ENCODE results near the gene PTPN18.
A peak's percentile ranks its signal among the peaks of the same experiment; 100 is the strongest.

Gene PTPN18

DNA sequence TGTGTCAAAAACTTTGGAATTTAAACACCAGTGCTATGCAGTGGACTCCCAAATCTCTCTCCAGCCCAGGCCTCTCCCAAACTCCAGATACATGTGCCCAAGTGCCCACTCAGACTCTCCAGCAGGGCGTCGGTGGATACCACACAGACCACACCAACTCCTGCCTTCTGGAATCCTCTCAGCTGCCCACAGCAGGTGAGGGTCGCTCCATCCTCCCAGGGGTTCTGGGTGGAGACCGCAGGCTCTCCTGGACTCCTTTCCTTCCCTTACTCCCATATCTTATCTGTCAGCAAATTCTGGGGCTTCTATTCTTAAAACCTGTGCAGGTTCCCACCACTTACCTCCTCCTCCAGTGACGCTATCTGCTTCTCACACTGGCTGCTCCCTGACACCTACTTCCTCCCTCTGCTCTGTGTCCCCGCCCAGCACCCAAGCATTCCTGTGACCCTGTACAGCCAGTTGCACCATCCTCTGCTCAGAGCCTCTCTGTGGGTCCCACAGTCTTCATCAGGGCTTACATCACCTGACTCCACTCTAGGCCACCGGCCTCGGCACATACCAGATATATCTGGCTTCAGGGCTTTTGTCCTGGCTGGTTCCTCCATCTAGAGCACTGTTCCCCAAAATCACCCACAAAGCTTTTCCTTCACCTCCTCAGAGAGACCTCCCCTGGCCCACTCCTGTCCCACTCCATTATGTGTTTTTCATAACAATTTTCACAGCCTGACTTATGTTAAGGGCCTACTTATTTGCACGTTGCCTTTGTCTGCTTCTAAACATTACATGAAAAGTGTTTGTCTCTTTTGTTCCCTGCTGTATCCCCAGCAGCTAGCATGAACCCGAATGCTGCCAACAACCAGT, 15.7 kb upstream of the PTPN18 start:
- DNase-seq (ENCODE audit: low read depth, low spot score): no peak

DNA sequence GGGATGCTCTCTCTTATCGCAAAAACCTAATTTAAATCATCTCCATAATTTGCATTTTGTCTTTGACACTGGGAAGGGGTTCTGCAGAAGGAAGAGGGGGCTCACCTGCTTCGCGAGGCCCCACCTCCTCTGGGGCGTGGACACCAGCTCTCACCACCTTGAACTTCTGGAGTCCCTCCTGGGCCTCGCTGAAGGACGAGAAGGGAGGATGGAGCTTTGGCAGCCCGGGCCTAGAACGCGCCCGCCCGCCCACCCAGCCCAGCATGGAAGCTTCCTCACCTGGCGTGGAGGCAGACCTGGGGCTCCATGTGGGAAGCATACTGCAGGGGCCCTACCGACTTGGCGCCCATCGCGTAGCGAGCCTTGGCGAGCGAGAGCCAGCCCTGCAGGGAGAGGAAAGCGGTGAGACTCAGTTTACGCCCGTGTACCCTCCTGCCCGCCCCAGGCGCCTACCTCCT, 14.3 kb upstream of the PTPN18 start:
- DNase-seq (ENCODE audit: low read depth, low spot score): no peak

DNA sequence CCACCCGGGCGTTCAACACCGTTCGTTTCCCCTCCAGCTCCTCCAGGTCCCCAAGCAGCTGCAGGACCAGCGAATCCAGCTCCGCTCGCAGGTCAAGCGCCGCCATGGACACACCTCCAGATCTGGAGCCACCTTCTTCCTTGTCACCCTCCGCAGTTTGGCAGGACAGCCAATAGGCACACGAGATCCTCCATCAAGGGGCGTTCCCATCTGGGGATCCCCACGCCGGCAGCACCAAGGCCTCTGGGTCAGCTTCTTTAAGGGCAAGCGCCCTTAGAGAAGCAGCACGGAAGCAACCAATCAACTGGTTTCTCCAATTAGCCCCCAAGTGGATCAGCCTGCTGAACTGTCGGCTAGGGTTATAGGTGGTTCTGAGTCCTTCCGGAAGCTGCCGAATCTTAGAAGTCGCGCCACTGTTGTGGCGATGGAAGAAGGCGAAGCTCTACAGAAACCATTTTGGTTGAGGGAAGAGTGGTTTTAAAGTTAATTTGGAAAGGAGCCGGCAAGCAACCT, 13.8 kb upstream of the PTPN18 start:
- DNase-seq (ENCODE audit: low read depth, low spot score): peak; percentile 78

DNA sequence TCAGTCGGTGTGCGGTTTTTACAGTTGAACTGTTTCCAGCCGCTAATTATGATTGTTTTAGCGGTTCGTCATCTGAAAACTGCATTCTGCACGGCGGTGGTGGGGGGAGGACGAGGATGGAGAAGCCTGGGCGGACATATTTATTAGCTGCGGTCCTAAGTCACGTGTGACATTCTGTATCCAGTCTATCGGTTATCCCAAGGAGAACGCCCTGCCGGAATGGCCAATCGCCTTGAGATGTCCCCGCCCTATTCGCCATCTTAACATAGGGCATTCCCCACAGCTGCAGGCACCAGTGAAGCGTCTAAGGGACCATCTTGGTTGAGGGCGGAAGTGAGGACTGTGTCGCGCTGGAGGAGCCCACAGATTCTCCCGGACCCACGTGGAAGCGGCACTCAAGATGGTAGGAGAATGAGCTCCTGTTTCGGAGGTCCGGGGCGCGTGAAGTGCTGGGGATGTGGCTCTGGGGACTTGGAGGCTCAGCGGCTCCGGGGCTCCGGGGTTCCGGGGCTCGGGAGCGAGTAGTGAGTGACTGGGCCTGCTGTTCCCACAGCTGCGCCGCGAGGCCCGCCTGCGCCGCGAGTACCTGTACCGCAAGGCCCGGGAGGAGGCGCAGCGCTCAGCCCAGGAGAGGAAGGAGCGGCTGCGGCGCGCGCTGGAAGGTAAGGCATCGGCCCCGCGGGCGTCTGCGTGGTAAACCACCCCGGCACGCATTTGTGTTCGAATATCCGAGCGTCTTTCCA, 13.2 kb upstream of the PTPN18 start, which contains the start of gene IMP4:
IMP4 (plus strand) TSS at position 365 of the 743 bp plus-strand sequence; CDS start at position 401, 36 bp downstream.
- peak; percentile 93 for DNase-seq (ENCODE audit: low read depth, low spot score)

DNA sequence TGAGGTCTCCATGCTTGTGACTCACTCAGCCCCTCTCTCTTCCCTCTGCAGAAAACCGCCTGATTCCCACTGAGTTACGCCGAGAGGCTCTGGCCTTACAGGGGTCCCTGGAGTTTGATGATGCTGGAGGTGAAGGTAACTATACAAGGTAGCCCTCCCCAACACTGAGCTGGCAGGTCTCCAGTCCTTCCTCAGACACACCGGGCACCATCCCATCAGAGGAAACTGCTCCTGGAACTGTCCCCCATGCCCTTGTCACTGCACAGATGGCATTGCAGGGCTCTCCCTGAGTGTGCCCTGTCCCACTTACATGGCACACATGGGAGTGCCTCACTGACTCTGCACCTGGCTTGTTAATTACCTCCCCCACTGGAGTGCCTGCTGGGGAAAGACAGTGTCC, 11.3 kb upstream of the PTPN18 start:
- no peak for DNase-seq (ENCODE audit: low read depth, low spot score)

DNA sequence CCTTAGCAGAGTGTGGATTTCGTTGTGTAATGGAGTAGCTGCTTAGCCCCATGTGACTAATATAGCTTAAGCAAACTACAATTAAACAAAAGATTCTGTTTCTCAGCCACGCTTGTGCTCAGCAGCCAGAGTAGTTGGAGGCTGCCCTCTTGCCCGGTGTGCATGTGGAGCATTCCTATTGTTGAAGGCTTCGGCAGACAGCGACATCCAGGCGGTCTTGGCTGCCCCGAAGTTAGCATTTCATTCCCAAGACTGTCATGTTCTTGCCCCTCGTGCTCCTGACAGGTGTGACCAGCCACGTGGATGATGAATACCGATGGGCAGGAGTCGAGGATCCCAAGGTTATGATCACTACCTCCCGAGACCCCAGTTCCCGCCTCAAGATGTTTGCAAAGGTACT, 10.8 kb upstream of the PTPN18 start:
- no peak for DNase-seq (ENCODE audit: low read depth, low spot score)

DNA sequence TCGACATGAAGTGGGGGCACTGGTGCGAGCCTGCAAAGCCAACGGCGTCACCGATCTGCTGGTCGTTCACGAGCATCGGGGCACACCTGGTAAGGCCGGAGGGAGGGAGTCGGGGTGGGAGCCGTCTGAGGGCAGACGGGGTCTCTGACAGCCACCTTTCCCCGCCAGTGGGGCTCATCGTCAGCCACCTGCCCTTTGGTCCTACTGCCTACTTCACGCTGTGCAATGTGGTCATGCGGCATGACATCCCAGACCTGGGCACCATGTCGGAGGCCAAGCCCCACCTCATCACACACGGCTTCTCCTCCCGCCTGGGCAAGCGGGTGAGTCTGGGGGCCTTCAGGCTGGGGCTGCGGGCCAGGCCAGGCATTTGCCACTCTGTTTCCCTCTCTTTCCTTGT, 10.2 kb upstream of the PTPN18 start:
- no peak for DNase-seq (ENCODE audit: low read depth, low spot score)

DNA sequence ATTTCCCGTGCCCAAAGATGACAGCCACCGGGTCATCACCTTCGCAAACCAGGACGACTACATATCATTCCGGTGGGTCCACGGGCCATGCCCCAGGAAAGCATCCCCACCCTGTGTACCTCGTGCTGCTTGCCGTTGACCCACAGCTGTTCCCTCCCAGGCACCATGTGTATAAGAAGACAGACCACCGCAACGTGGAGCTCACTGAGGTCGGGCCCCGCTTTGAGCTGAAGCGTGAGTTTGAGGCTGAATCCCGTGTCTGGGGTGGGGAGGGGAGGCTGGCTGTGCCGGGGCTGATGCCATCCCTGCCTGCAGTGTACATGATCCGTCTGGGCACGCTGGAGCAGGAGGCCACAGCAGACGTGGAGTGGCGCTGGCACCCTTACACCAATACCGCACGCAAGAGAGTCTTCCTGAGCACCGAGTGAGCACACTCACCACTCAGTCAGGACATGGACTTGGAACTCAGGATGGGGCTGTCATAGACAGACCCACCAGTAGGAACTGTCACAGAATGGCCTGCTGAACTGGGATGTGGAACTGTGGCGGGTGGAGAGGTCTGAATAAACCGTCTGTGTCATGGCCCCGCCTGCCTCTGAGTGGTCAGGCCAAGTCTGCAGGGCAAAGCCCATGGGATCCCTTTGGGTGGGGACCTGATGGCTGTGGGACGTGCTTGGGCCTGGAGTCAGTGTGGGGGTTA, 9.7 kb upstream of the PTPN18 start:
- DNase-seq (ENCODE audit: low read depth, low spot score): no peak

DNA sequence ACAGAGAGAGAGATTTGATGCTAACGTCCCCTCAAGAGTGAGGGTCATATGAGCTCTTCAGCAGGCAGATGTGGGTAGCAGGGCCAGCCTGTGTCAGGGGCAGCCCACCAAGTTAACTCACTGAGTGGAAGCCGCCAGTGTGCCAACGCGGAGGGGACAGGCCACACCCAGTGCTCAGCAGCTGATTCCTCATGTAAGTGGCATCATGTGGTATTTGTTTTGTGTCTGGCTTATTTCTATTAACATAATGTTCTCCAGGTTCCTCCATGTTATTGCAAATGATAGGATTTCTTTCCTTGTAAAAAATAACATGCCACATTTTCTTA, 9.2 kb upstream of the PTPN18 start:
- DNase-seq (ENCODE audit: low read depth, low spot score): no peak

DNA sequence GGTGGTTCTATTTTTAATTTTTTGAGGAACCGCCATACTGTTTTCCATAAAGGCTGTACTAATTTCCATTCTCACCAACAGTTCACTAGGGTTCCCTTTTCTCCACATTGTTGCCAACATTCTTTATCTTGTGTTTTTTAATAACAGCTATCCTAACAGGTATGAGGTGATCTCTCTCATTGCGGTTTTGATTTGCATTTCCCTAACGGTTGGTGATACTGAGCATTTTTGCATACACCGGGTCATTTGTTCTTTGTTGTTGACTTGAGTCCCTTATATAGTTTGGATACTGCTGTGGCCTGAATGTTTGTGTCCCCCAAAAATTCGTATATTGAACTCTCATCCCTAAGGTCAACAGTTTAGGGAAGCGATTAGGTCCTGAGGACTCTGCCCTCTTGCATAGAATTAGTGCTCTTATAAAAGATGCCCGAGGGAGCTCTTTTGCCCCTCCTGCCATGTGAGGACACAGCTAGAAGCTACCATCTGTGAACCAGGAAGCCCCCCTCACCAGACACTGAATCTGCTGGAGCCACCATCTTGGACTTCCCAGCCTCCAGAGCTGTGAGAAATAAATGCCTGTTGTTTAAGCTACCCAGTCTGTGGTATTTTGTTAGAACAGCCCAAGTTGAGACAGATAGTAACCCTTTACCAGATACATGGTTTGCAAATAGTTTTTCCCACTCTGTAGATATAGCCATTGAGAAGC, 8.5 kb upstream of the PTPN18 start:
- no peak for DNase-seq (ENCODE audit: low read depth, low spot score)

DNA sequence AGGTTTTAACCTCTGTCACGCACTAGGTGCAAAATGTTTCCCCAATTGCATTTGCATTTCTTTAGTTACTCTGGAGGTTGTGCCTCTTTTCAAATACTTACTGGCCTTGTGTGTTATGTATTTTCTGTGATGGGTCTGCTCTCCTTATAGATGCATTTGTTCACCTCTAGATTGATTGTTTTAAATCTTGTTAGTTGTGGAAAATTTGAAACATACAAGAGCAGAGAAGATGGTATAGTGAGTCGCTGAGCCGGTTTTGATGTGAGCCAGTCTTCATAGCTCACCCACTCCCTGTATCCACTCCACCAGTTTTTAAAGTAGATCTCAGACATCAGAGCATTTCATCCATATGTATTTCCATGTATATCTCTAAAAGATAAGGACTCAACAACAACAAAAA, 6.7 kb upstream of the PTPN18 start:
- DNase-seq (ENCODE audit: low read depth, low spot score): no peak

DNA sequence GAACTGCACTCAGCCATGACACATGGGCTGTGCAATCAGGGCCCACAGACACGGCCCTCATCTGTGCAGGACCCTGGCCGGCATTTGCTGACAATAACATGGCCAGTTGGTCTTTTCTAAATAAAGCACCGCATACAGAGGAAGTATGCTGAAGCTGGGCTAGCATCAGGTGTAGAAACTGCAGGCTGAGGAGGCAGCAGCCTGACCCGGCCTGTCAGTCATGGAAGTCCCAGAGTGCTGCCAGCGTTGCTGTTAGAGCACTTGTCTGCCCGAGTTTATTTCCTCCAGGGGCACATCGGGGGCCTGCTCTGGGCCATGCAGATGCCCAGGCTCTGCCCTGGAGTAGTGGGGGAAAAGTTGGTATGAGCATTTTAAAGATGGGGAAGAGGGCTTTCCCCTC, 4.1 kb upstream of the PTPN18 start:
- no peak for DNase-seq (ENCODE audit: low read depth, low spot score)

DNA sequence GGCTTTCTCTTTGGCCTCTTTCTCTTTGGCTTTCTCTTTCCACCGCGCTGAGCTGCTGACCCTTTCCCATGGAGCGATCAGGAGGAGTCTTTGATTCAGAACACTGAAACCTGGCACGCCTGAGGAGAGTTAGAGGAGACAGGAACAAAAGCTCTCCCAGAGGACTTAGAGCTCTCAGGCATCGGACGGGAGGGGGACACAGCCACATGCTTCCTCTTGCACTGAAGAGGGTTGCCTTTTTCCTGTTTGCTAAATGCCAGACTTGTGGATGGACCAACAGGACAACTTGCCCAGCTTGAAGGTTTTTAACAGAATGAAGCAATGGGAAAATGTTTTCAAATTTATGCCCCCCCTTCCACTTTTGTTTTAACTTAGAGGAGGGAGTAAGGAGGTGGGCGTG, 3.6 kb upstream of the PTPN18 start:
- no peak for DNase-seq (ENCODE audit: low read depth, low spot score)

DNA sequence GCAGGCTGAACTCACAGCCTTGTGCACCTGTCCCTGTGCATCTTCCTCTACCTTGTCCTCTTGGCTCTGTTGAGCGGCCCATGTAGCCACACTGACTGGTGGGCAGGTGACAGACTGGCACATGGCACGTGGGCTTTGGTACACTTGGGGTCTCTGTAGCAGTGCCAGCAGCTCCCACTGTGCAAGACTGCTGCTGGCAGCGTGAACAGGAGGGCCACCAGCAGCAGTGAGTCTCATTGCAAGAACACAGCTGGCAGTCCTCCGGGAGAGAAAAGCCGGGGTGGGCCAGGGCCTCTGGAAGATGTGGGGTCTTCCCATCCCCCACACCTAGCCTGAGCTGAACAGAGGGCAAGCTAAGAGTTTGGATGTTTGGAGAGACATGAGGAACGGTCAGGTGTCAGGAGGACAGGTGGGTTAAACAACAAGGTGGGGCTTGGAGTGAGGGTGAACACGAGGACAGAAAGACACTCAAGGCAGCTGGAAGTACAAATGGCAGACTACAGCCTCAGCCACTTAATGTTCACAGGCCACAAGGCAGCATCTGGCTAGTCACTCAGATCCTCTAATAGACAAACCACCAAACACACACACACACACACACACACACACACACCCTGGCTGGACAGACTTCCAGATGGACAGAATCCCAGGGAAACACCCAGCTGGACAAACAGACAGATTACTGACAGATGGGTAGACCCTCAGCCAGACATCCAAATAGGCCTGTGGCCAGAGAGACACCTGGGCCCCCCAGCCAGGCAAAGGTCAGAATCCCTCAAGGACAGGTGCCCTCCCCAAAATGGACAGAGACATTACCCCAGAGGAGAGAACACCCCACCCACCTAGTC, 2.3 kb upstream of the PTPN18 start:
- no peak for DNase-seq (ENCODE audit: low read depth, low spot score)

DNA sequence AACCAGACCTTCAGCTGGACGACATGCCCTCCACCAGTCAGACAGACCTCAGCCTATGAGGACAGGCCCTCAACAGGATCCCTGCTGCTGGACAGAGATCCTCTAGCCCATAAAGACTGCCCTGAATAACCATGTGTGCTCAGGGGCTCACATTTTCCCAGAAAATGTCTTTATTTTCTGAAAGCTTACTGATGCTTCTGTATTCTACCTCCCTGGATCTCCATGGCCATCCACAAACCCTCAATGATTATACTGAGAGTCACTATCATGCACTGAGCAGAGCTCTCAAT, 1.8 kb upstream of the PTPN18 start:
- no peak for DNase-seq (ENCODE audit: low read depth, low spot score)

DNA sequence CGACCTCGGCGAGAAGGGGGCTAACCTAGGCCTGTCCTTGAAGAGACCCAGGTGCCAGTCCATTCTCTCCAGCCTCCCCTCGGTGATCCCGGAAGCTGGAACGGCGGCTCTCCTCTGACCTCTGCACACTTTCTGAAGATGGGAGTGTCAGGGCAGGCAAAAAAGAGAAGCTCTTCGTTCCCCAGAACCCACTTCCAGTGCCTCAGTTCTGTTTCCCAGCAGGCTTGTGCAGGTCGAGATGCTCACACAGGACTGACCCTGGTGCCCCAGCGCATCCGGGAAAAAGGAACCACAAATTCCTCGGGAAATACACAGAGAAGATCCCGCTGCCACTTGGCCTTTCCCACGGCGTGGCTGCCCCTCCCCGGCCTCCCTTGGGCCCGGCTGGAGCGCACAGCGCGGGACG, 681 bp upstream of the PTPN18 start:
- no peak for DNase-seq (ENCODE audit: low read depth, low spot score)

DNA sequence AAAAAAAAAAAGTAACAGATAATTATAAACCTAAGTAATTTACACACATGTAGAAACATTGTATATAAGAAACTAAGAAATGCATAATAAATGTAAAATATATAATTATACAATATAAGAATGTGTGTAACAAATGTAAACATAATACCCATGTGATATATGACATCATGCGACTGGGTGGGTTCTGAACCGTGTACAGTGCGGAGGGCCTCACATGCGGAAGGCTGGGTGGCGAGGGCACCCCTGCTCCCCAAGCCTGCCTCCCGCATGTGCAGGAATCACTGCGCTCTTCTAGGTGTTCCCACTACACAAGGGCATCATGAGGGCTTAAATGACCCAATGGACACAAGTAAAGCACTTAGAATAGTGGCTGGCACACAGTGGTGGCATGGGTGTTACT, 2.0 kb downstream of the PTPN18 start:
- no peak for DNase-seq (ENCODE audit: low read depth, low spot score)

DNA sequence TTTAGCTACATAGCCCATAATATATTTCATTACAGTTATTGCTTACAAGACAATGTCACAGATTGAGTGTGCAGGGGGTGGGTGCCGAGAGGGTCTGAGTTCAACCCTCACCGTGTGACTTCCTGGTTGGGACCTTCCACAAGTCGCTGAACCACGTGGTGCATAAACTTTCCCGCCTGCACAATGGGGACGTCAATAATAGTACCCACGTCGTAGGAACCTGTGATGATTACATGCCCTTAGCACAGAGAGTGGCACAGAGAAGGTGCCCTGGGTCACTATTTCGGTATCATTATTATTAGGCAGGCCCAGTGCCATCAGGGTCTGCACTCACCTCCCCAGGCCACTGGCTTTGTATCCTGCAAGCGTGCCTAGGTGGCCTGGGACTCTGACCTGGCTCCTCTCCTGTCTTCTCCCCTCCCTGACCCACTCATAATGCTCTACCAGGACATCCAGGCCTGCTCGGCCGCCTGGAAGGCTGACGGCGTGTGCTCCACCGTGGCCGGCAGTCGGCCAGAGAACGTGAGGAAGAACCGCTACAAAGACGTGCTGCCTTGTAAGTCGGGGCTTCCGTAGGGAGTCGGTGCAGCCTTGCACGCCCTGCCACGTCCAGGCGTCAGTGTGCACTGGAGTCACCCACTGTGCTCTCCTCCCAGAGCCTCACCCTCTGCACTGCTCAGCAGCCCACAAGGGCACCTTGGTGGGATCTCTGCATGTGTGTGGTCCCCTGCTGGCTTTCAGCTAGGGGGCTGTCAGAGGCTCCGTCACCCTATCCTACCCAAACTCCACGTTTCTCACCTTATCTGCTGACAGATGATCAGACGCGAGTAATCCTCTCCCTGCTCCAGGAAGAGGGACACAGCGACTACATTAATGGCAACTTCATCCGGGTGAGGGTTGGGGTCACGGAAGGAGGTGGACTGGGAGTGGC, 2.8 kb downstream of the PTPN18 start:
- DNase-seq (ENCODE audit: low read depth, low spot score): no peak

DNA sequence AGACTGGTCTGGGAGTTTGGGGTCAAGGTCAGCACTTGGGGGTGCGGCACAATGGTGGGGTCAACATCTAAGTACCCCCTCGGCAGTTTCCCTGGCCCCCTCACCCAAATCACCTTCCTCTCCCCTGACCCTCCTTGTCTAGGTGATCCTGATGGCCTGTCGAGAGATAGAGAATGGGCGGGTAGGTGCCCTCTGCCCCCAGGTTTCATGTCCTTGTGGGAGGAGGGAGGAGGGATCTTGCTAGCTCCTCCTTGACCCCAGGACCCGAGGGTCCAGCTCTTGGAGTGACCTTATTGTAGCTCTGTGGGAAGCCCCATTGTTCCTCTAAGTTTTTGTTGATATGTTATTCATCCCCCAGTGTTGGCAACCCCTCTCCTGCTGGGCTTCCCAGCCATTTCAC, 3.6 kb downstream of the PTPN18 start:
- DNase-seq (ENCODE audit: low read depth, low spot score): no peak

DNA sequence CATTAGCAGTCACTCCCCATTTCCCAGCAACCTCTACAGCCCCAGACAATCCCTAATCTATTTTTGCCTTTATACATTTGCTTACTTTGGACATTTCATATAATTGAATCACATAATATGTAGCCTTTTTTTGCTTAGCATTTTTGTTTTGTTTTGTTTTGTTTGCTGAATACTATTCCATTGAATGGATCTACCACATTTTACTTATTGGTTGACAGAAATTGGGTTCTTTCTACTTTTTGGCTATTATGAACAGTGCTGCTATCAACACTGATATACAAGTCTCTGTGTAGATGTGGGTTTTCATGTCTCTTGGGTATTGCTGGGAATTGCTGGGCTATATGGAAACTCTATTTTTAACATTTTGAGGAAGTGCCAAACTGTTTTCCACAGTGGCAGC, 7.6 kb downstream of the PTPN18 start:
- no peak for DNase-seq (ENCODE audit: low read depth, low spot score)
